Ovary (tissue), 9 donors: Measurements from ENCODE around the gene BMERB1. TPM values are rescaled to one million over a fixed set of nuclear protein-coding genes. Genes with fewer than 3 reads are reported as not detected.

Source experiments
- DNase-seq, 5 donors: peaks; one replicate each; pipeline ENCODE4 v3.0.0-alpha.2; 2019 to 2020
- H3K27ac ChIP-seq, 2 donors: fragments of 200-600 bp; one replicate each; pipeline versions ENCODE4 v1.5.1 to v1.8.0; 2019 to 2022
- H3K27me3 ChIP-seq: fragments of 200-600 bp; one replicate; pipeline ENCODE4 v1.8.0; 2022
- H3K36me3 ChIP-seq: fragments of 200-600 bp; sonication (generic); one replicate; pipeline ENCODE4 v1.5.1; 2019
- H3K4me1 ChIP-seq: one replicate; pipeline ENCODE4 v1.8.1; 2013; ENCODE audit warnings: mild to moderate bottlenecking, moderate library complexity; ENCODE audit not compliant: insufficient read depth
- H3K4me3 ChIP-seq: fragments of 200-600 bp; sonication (generic); one replicate; pipeline ENCODE4 v1.5.1; 2017
- H3K9me3 ChIP-seq, 2 donors: fragments of 200-600 bp in 1 of 2; sonication (generic) in 1 of 2; one replicate each; pipeline versions ENCODE4 v1.5.1 to v1.8.1; 2013 to 2019; ENCODE audit warnings: mild to moderate bottlenecking in 1 of 2, moderate library complexity in 1 of 2
- EP300 ChIP-seq: sonication (generic); formaldehyde crosslinking; IDR thresholded peaks from one replicate; pipeline ENCODE4 v1.6.1; 2017; ENCODE audit warnings: antibody characterized with exemption
- POLR2A ChIP-seq: fragments of 450-650 bp; IDR thresholded peaks from one replicate; pipeline ENCODE4 v1.6.1; 2017; ENCODE audit warnings: antibody characterized with exemption, mild to moderate bottlenecking, moderate library complexity
- WGBS, 3 donors: extraction: QIAGEN DNeasy Blood & Tissue Kit in 1 of 3; methylation state at CpG; one replicate each; pipeline versions ENCODE4 v1.1.5 to v1.1.7; 2013 to 2017; 5-methylcytosine and 5-hydroxymethylcytosine counted together
- intact Hi-C, 4 donors: fragments of 100-400 bp; cut with DNase I; formaldehyde crosslinking; loops; one replicate each; pipeline versions ENCODE4 v1.11.0 to v1.15.1; 2022 to 2023
- polyA plus RNA-seq, 2 donors: library from polyadenylated mRNA; stranded (reverse); fragments of 200-250 nt in 1 of 2; fragments of 350-450 nt in 1 of 2; fragmentation: Illumina TruSeq in 1 of 2; extraction: RNeasy Lipid Tissue Mini Kit (QIAGEN cat#74804) in 1 of 2; gene quantifications; one replicate each; pipeline ENCODE4 v1.2.3, GENCODE V29; 2013 to 2014
- total RNA-seq, 7 donors: library from RNA; depleted of rRNA in 2 of 7; stranded (reverse); fragments of >200 nt in 2 of 7; fragmentation: NEBNext Ultra II Directional in 3 of 7; extraction: Animal tissue kit (Norgen Biotek cat#: 25700) in 3 of 7; gene quantifications; one replicate each; pipeline versions ENCODE4 v1.1.0 to v1.2.4, GENCODE V29; 2016 to 2023
- TF ChIP-seq, protein P1 (sequence below), 3 donors: fragments of 450-650 bp in 2 of 3; fragments of 200-600 bp in 1 of 3; IDR thresholded peaks; one replicate each; pipeline versions ENCODE4 v1.5.1 to v1.8.0; 2016 to 2022; ENCODE audit warnings: antibody characterized with exemption in 3 of 3, mild to moderate bottlenecking in 1 of 3
- donor health status: DM: no; HTN: no; CAD: no; lungs with moderate emphysema.
- donor health status: DM: no; HTN: no; CAD: no.
- donor health status: Bipolar disorder and iron deficiency.
- donor health status: DM: yes; HTN: yes; CAD: no.
- donor health status: DM: no; HTN: no; CAD: no.
- donor health status: DM: yes; HTN: yes; CAD: no.

Gene BMERB1
- total and polyA plus RNA-seq, 9 donors, result 22.6 to 77.5 (median 65.2) TPM

DNA sequence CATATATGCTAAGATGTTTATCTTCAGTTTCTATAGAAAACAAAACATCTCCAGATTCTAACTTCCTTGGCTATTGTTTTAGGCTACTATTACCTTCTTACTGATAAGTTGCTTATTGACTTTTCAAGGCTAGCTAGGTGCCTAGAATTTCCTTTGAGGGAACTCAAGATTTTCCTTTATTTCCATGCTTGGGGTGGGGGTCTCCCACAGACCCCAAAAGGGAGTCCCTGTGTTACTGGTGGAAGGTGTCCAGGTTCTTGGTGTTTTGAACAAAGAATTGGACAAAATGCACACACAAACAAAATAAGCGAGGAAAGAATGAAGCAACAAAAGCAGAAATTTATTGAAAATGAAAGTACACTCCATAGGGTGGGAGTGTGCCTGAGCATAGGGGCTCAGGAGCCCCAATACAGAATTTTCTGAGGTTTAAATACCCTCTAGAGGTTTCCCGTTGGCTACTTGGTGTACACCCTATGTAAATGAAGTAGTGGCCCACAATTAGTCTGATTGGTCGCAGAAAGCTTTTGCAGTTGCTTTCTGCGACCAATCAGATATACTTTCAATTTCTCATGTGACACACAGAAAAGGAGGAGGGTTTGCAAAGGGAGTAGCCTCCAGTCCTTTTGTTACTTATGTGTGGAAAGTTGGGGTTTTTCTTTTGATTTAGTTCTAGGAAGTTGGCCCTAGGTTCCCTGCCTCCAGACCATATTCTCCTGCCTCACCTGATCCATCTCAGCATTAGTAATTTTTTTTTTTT is 141.1 kb downstream of the BMERB1 start:
- no peak overlapping the region for H3K27ac ChIP-seq
- WGBS, 3 donors, result 91 to 97% (median 91%) methylated on average over 4 of the region's 4 CpGs
- no peak for TF ChIP-seq EP300
- TF ChIP-seq, protein P1, sequence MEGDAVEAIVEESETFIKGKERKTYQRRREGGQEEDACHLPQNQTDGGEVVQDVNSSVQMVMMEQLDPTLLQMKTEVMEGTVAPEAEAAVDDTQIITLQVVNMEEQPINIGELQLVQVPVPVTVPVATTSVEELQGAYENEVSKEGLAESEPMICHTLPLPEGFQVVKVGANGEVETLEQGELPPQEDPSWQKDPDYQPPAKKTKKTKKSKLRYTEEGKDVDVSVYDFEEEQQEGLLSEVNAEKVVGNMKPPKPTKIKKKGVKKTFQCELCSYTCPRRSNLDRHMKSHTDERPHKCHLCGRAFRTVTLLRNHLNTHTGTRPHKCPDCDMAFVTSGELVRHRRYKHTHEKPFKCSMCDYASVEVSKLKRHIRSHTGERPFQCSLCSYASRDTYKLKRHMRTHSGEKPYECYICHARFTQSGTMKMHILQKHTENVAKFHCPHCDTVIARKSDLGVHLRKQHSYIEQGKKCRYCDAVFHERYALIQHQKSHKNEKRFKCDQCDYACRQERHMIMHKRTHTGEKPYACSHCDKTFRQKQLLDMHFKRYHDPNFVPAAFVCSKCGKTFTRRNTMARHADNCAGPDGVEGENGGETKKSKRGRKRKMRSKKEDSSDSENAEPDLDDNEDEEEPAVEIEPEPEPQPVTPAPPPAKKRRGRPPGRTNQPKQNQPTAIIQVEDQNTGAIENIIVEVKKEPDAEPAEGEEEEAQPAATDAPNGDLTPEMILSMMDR (IDR thresholded peaks at IDR 0.05), result no peak
- no peak for TF ChIP-seq POLR2A
- no peaks in the 10 kb centered on the region for H3K36me3 ChIP-seq
- H3K27me3 ChIP-seq, result no peaks in the 10 kb centered on the region
- intact Hi-C loops, result no loop called here
- H3K9me3 ChIP-seq, result no peaks in the 10 kb centered on the region
- no peak for DNase-seq
- no peak overlapping the region for H3K4me3 ChIP-seq
- H3K4me1 ChIP-seq, result no peaks in the 10 kb centered on the region

DNA sequence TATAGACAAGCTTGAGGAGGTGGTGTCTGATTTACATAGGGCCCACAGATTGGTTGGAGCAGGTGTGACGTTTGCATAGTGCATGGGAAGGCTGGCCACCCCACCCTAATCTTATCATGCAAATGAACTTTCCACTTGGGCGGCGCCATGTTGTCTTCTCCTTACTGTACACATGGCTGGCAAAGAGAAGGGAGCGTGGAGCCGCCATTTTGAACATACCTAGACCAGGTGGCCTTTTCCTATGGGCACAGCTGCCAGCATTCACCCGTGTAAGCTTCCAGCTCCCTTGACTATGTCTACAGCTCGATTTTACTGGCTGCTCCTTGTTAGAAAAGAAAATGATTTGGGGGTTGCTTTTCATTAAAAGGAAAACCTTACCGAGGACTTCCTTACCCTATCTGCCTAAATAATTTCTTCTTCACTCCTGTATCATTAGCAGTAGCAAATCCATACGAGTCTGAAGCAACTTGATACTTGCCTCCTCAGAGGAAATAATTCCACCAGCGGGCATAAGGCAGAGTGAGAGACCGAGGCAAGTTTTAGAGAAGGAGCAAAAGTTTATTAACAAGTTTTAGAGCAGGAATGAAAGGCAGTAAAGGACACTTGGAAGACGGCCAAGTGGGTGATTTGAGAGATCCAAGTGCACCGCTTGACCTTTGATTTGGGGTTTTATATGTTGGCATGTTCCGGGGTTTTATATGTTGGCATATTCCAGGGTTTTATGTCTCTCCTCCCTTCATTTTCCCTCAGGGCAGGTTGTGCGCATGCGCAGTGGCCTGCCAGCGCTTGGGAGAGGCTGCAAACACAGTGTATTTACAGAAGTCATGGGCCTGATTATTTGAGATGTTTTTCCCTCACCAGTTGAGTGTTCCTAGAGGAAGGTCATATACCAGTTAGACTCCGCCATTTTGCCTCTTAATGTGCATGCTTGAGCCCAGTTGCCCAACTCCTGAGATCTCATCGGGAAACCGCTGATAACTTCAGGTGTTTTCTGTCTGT is 142.9 kb downstream of the BMERB1 start:
- H3K27ac ChIP-seq, result no peak overlapping the region
- no peak for DNase-seq
- WGBS, 3 donors, result 94 to 97% (median 96%) methylated on average over 20 of the region's 20 CpGs
- H3K27me3 ChIP-seq, result no peaks in the 10 kb centered on the region
- H3K4me3 ChIP-seq, result no peak overlapping the region
- TF ChIP-seq EP300 (no peak), POLR2A (no peak)
- TF ChIP-seq, protein P1 (IDR thresholded peaks at IDR 0.05), result no peak
- intact Hi-C loops, result no loop called here
- H3K36me3 ChIP-seq, result no peaks in the 10 kb centered on the region
- no peaks in the 10 kb centered on the region for H3K4me1 ChIP-seq
- H3K9me3 ChIP-seq, result no peaks in the 10 kb centered on the region

DNA sequence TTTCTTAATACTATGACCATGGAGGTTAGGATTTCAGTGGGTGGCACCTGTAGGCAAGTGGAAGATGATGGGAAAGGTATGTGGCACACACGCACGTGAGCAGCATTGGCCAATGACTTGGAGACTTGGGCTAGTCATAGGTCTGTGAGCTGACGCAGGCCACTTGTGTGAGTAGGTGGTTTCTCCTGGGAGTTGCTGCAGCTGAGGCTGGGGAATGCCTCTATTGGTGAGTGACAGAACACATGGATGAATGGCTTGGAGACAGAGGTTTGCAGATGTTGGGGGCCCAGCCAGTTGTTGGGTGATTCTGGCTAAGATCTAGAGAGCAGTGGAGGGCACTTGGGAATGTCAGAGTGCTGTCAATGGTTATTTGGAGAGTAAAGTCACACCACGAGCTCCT is 144.4 kb downstream of the BMERB1 start:
- Histone ChIP-seq H3K27ac (no peak overlapping the region), H3K9me3 (no peaks in the 10 kb centered on the region), H3K4me3 (no peak overlapping the region), H3K27me3 (no peaks in the 10 kb centered on the region), H3K4me1 (no peaks in the 10 kb centered on the region), H3K36me3 (no peaks in the 10 kb centered on the region)
- WGBS, 3 donors, result 86 to 93% (median 93%) methylated on average over 4 of the region's 4 CpGs
- intact Hi-C loops, result no loop called here
- no peak for DNase-seq
- TF ChIP-seq POLR2A (no peak), EP300 (no peak)
- TF ChIP-seq, protein P1 (IDR thresholded peaks at IDR 0.05), result no peak

DNA sequence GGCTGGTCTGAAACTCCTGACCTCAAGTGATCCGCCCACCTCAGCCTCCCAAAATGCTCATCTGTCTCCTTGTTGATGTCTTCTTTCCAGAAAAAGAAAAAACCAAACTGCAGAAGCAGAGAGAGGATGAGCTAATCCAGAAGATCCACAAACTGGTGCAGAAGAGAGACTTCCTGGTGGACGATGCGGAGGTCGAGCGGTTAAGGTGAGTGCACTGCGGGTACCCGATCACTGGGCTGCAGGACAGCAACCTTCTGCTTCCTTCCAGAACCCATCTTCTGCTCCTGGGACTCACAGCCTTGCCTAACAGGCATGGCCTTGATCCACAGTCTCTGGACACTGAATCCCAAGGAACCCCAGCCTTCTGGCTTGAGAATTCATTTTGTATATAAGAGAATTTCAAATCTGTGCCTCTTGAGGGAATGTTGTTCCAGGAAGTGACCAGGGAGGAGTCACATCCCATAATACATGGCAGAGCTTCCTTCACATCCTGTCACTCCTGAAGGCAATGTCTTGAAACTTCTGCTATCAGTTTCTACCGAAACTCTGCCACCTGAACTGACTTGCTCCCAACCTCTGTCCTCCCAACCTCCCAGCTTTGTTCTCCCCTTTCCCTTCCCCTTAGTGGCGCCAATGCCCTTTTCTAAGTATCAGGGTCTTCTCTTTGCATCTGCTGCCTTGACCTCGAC is 146.9 kb downstream of the BMERB1 start:
- Histone ChIP-seq H3K27ac (no peak overlapping the region), H3K4me3 (no peak overlapping the region), H3K4me1 (no peaks in the 10 kb centered on the region), H3K36me3 (no peaks in the 10 kb centered on the region), H3K27me3 (no peaks in the 10 kb centered on the region), H3K9me3 (no peaks in the 10 kb centered on the region)
- DNase-seq, result no peak
- WGBS, 3 donors, result 91 to 93% (median 91%) methylated on average over 10 of the region's 10 CpGs
- intact Hi-C loops, result no loop called here
- TF ChIP-seq, protein P1 (IDR thresholded peaks at IDR 0.05), result no peak
- TF ChIP-seq POLR2A, result no peak
- TF ChIP-seq EP300, result no peak
